ENCODE results near the gene TAF4.

- TF ChIP-seq CTCF (IDR thresholded peaks at IDR 0.05) (no peak), POLR2A (IDR thresholded peaks at IDR 0.05) (no peak)
Observed at GRCh38 chr20:62020935-62021701, 44.6 kb downstream of the TAF4 start.

Data from testis (tissue), 2 donors.